ENCODE measurements around the gene AP1G1.

GRCh38 chr16:71761097-71761496 is 47.5 kb downstream of the AP1G1 start:
- TF ChIP-seq CTCF (conservative IDR thresholded peaks at IDR 0.05; ENCODE audit: low read depth, low read length) = no peak
- TF ChIP-seq EZH2 (IDR thresholded peaks at IDR 0.05; ENCODE audit: borderline replicate concordance, low read depth, low read length, poor library complexity, severe bottlenecking) = no peak

Measured in A673 (cell line).